Measurements from ENCODE around the gene COG8.
"Not testable (repeated sequence)": the region's sequence is repeated elsewhere in the genome, so short reads cannot be mapped to it uniquely, and the experiment has no call there.

DNA sequence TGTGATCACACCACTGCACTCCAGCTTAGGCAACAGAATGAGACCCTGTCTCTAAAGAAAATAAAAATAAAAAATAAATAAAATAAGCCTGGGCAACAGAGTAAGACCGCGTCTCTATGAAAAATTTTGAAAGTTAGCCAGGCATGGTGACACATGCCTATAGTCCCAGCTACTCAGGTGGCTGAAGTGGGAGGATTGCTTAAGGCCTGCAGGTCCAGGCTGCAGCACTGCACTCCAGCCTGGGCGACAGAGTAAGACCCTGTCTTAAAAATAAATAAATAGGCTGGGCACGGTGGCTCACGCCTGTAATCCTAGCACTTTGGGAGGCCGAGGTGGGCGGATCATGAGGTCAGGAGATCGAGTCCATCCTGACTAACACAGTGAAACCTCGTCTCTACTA, 47.7 kb downstream of the COG8 start:
- TF ChIP-seq, protein P1, sequence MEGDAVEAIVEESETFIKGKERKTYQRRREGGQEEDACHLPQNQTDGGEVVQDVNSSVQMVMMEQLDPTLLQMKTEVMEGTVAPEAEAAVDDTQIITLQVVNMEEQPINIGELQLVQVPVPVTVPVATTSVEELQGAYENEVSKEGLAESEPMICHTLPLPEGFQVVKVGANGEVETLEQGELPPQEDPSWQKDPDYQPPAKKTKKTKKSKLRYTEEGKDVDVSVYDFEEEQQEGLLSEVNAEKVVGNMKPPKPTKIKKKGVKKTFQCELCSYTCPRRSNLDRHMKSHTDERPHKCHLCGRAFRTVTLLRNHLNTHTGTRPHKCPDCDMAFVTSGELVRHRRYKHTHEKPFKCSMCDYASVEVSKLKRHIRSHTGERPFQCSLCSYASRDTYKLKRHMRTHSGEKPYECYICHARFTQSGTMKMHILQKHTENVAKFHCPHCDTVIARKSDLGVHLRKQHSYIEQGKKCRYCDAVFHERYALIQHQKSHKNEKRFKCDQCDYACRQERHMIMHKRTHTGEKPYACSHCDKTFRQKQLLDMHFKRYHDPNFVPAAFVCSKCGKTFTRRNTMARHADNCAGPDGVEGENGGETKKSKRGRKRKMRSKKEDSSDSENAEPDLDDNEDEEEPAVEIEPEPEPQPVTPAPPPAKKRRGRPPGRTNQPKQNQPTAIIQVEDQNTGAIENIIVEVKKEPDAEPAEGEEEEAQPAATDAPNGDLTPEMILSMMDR (IDR thresholded peaks at IDR 0.05): not testable (repeated sequence)
- not testable (repeated sequence) for TF ChIP-seq POLR2A (IDR thresholded peaks at IDR 0.05)
